Activated CD4-positive, alpha-beta T cell treated with anti-CD3 and anti-CD28 coated beads, Interleukin-2, amount 50 U/mL, for 1 hour (primary cell): Measurements from ENCODE around the gene EFNB2.

ENCODE experiments used
- DNase-seq: peaks from one replicate; pipeline ENCODE4 v3.0.0-alpha.2; 2020

The EFNB2 gene

GRCh38 chr13:106478116-106478515 is 57.3 kb downstream of the EFNB2 start:
- DNase-seq: no peak

GRCh38 chr13:106477303-106477702 is 58.2 kb downstream of the EFNB2 start:
- DNase-seq: no peak

- DNase-seq: no peak
Measured at GRCh38 chr13:106475852-106476251, 59.6 kb downstream of the EFNB2 start.

- no peak for DNase-seq
Measured at GRCh38 chr13:106474912-106475311, 60.5 kb downstream of the EFNB2 start.

GRCh38 chr13:106473154-106473553 is 62.3 kb downstream of the EFNB2 start:
- DNase-seq: no peak

GRCh38 chr13:106472621-106473020 is 62.8 kb downstream of the EFNB2 start:
- no peak for DNase-seq

- DNase-seq: no peak
Measured at GRCh38 chr13:106471957-106472543, 63.4 kb downstream of the EFNB2 start.

- DNase-seq: no peak
Measured at GRCh38 chr13:106470576-106470975, 64.9 kb downstream of the EFNB2 start.

- DNase-seq: no peak
Measured at GRCh38 chr13:106468744-106469590, 66.5 kb downstream of the EFNB2 start.

GRCh38 chr13:106468207-106468606 is 67.3 kb downstream of the EFNB2 start:
- no peak for DNase-seq

- DNase-seq: no peak
Measured at GRCh38 chr13:106467427-106468122, 67.9 kb downstream of the EFNB2 start.

GRCh38 chr13:106466691-106467426 is 68.6 kb downstream of the EFNB2 start:
- no peak for DNase-seq

- no peak for DNase-seq
Measured at GRCh38 chr13:106464076-106464475, 71.4 kb downstream of the EFNB2 start.

GRCh38 chr13:106462710-106463109 is 72.8 kb downstream of the EFNB2 start:
- no peak for DNase-seq

- no peak for DNase-seq
Measured at GRCh38 chr13:106455777-106456176, 79.7 kb downstream of the EFNB2 start.

GRCh38 chr13:106455190-106455589 is 80.3 kb downstream of the EFNB2 start:
- no peak for DNase-seq

GRCh38 chr13:106453101-106453500 is 82.4 kb downstream of the EFNB2 start:
- no peak for DNase-seq

GRCh38 chr13:106450991-106451390 is 84.5 kb downstream of the EFNB2 start:
- no peak for DNase-seq

- no peak for DNase-seq
Measured at GRCh38 chr13:106449096-106449495, 86.4 kb downstream of the EFNB2 start.

GRCh38 chr13:106445996-106446395 is 89.5 kb downstream of the EFNB2 start:
- no peak for DNase-seq

GRCh38 chr13:106443607-106444322 is 91.7 kb downstream of the EFNB2 start:
- no peak for DNase-seq

- DNase-seq: no peak
Measured at GRCh38 chr13:106440866-106441265, 94.6 kb downstream of the EFNB2 start.
